Subcutaneous adipose tissue (tissue), 4 donors: Measurements from ENCODE around the gene TRH. TPM values are rescaled to one million over a fixed set of nuclear protein-coding genes. Genes with fewer than 3 reads are reported as not detected.

Experiments
- total RNA-seq, 4 donors: library from RNA; depleted of rRNA; stranded (reverse); fragments of >200 nt; gene quantifications; one replicate each; pipeline ENCODE4 v1.1.0, GENCODE V29; 2016
- TF ChIP-seq, protein P1 (sequence below): fragments of 450-650 bp; IDR thresholded peaks from one replicate; pipeline ENCODE4 v1.5.1; 2016; ENCODE audit warnings: low read depth, mild to moderate bottlenecking, control low read depth, antibody characterized with exemption, moderate library complexity

TRH gene
- total RNA-seq, 4 donors from 2014 or later: not detected

DNA sequence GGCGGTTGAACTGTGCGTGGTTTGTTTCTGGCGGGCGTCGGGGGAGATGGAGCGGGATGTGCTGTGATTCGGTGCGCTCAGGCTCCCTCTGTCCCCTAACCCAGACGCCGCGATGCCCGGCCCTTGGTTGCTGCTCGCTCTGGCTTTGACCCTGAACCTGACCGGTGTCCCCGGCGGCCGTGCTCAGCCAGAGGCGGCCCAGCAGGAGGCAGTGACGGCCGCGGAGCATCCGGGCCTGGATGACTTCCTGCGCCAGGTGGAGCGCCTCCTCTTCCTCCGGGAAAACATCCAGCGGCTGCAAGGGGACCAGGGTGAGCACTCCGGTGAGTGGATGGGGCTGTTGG lies 1.2 kb downstream of the TRH start:
- TF ChIP-seq, protein P1, sequence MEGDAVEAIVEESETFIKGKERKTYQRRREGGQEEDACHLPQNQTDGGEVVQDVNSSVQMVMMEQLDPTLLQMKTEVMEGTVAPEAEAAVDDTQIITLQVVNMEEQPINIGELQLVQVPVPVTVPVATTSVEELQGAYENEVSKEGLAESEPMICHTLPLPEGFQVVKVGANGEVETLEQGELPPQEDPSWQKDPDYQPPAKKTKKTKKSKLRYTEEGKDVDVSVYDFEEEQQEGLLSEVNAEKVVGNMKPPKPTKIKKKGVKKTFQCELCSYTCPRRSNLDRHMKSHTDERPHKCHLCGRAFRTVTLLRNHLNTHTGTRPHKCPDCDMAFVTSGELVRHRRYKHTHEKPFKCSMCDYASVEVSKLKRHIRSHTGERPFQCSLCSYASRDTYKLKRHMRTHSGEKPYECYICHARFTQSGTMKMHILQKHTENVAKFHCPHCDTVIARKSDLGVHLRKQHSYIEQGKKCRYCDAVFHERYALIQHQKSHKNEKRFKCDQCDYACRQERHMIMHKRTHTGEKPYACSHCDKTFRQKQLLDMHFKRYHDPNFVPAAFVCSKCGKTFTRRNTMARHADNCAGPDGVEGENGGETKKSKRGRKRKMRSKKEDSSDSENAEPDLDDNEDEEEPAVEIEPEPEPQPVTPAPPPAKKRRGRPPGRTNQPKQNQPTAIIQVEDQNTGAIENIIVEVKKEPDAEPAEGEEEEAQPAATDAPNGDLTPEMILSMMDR: no peak

DNA sequence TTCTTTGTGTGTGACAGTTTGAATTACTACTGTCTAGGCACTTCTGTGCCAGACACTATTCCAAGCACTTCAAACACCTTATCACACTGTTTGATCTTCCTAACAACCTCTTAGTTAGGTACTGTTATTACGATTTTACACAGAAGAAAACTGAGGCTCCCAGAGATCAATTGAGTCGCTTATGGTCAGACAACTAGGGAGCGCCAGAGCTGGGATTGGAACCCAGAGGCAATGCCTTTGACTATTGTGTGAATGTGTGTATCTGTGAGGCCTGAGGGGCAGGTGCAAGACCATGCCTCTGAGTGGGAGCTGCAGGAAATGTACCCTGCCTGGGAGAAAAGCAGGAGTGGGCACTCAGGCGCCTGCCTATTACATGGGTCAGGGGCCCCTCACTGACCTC lies 1.8 kb downstream of the TRH start:
- TF ChIP-seq, protein P1: no peak

DNA sequence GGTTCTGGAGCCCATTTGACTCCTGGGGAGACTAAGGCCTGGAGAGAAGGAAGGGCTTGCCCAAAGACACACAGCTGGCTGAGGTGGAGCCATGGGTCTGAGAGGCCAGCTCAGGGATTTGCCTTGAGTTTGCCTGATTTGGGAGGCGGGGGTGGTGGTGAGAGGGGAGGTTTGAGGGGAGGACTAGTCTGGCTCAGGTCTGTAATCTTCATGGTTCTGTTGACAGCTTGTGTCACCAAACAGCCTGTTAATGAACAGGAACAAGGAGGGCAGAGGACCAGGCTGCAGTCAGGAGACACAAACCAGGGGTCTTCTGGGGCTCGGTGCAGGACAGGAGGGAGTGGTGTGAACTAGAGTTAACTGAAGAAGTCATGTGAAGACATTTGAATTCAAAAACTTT lies 3.6 kb downstream of the TRH start:
- TF ChIP-seq, protein P1: no peak

DNA sequence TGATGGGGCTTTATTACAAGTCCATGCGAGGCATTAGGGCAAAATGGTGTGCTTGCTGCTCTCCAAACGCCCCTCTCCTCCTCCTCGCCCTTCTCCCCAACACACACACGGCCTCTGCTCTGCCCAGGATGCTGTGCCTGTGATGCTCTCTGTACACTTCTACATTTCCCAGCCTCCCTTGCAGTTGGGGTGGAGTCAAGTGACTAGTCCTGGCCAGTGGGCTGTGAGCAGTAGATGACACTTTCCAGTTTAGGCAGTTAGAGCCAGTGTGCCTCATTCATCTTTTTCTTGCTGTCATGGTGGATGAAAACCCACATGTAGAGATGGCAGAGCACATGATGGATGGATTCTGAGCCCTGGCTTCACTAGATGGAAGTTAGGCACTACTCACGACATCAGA lies 5.4 kb downstream of the TRH start:
- TF ChIP-seq, protein P1: no peak

DNA sequence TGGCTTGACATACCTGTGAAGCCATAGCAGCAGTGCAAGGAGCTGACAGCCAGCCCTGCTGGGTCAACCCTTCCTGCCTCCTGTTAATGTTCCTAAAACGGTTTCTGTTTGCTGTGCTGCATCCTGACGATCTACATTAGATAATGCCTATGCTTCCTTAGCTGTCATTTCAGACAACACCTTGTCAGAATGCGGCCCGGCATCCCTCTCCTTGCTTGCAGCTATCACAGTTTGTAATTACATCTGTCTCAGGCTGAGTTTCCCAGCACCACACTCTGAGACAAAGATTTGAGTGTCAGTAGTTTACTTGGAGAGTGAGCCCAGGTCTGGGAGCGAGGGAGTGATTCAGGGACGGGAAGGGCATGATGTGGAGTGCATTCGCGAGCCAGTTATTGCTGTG lies 9.0 kb downstream of the TRH start:
- TF ChIP-seq, protein P1: no peak

DNA sequence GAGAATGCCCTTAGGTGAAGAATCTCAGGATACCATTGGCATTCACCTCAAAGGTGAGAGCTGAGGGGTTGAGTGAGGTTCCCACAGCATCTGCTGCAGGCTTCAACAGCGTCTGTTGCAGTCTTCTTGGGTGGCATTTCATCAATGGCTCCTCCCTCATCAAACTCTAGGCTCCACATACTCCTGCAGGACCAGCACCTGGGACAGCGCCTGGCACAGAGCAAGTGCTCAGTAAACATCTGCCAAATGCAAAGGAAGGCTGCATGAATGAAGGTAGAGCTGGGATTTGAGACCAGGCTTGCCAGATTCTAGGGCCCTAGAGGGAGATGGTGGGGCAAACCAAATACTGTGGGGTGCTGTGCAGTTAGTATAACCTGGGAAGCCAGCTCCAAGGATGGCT lies 9.6 kb downstream of the TRH start:
- TF ChIP-seq, protein P1: no peak

DNA sequence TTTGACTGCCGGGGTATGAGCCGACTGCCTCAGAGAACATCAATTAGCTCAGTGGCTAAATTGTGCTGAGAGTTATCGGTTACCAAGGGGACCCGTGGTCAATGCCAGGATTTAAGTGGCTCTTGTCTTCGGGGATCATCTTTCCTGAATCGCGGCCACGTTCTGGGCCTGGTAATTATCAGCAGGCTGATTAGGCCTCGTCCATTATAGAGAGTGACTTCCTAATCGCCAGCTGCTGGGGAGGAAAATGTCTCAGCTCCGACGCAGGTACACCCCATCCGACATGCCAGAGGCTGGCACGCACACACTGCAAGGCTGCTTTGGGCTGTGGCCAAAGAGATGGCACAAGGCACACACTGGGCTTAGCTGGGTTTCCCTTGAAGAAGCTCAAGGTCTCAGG lies 10.6 kb downstream of the TRH start:
- TF ChIP-seq, protein P1: no peak

DNA sequence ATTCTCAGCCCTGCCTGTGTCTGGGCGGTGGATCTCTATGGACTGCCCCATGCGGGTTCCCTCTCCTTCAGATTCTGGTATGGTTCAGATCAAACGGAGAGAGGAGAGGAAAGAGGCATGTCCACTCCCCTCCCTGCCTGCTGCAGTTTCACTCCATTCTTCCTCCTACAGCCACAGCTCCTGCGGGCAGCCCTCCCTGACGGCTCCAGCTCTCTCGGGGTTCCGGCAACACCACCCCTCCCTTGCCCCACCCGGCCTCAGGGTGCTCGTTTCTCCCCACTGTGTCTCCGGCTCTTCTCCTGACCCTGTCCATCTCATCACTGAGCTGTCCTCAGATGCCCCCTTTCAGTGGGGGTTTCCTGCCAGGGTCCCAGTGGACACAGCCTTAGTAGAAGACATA lies 13.9 kb downstream of the TRH start:
- TF ChIP-seq, protein P1: no peak
